Muscle layer of duodenum (tissue), 2 donors: ENCODE measurements around the gene NISCH.

Experiments
- H3K27ac ChIP-seq: one replicate; pipeline ENCODE4 v1.7.0; 2013; ENCODE audit warnings: mild to moderate bottlenecking, low read length
- H3K27me3 ChIP-seq: one replicate; pipeline ENCODE4 v1.7.0; 2013; ENCODE audit warnings: low read depth, mild to moderate bottlenecking, control low read depth, low read length
- H3K36me3 ChIP-seq, 2 donors: one replicate each; pipeline ENCODE4 v1.7.0; 2013; ENCODE audit warnings: low read length in 2 of 2, control low read depth in 1 of 2, mild to moderate bottlenecking in 1 of 2; ENCODE audit not compliant: insufficient read depth in 2 of 2, control insufficient read depth in 1 of 2
- H3K4me1 ChIP-seq, 2 donors: one replicate each; pipeline ENCODE4 v1.7.0; 2013; ENCODE audit warnings: low read length in 2 of 2, mild to moderate bottlenecking in 2 of 2, control low read depth in 1 of 2, moderate library complexity in 1 of 2; ENCODE audit not compliant: insufficient read depth in 2 of 2, control insufficient read depth in 1 of 2
- H3K4me3 ChIP-seq, 2 donors: one replicate each; pipeline ENCODE4 v1.7.0; 2013; ENCODE audit warnings: low read length in 2 of 2, low read depth in 1 of 2, mild to moderate bottlenecking in 1 of 2
- H3K9me3 ChIP-seq, 2 donors: one replicate each; pipeline ENCODE4 v1.7.0; 2013; ENCODE audit warnings: low read length in 2 of 2, control low read depth in 1 of 2, mild to moderate bottlenecking in 1 of 2; ENCODE audit not compliant: control insufficient read depth in 1 of 2
- donor health status: healthy.

NISCH gene

DNA sequence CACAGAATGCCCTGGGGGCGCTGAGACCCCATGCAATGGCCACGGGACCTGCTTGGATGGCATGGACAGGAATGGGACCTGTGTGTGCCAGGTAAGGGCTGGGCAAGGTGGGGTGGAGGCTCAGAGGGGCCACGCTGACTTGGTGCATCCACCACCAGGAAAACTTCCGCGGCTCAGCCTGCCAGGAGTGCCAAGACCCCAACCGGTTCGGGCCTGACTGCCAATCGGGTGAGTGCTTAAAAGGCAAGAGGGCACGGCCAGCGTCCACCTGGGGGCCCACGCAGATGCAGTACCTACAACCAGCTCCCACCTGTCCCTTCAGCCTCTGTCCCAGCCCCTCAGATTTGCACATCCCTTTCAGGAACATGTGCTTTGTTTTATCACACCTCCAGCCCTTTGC is 46.6 kb downstream of the NISCH start:
- Histone ChIP-seq H3K4me3 (no peak overlapping the region), H3K9me3 (no peaks in the 10 kb centered on the region), H3K27ac (no peak overlapping the region), H3K4me1 (peaks cover 0 to 6% of the 10 kb centered on the region in 2 donors), H3K36me3 (no peaks in the 10 kb centered on the region), H3K27me3 (no peaks in the 10 kb centered on the region)

DNA sequence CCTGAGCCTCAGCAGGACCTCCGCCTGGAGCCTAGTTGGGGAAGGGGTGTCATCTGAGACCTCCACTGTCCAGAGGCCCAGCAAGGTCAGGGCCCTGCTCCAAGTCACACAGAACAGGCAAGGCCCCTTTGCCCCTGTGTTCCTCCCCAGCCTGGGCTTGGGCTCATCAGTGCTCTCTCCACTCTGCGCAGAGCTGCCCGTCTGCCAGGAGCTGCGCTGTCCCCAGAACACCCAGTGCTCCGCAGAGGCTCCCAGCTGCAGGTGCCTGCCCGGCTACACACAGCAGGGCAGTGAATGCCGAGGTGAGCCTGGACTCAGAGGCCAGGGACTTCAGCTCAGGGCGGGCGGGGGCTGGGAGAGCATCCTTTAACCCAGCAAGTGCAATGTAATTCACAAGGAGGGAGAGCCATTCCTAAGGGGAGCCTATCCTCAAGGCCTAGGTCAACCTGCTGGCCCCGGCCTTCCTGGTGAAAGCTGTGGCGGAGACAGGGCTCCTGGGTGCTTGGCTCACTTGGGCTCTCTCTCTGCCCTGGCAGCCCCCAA is 47.5 kb downstream of the NISCH start:
- Histone ChIP-seq H3K4me3 (no peak overlapping the region), H3K9me3 (no peaks in the 10 kb centered on the region), H3K36me3 (no peaks in the 10 kb centered on the region), H3K4me1 (peaks cover 0 to 6% of the 10 kb centered on the region in 2 donors), H3K27me3 (no peaks in the 10 kb centered on the region), H3K27ac (no peak overlapping the region)

DNA sequence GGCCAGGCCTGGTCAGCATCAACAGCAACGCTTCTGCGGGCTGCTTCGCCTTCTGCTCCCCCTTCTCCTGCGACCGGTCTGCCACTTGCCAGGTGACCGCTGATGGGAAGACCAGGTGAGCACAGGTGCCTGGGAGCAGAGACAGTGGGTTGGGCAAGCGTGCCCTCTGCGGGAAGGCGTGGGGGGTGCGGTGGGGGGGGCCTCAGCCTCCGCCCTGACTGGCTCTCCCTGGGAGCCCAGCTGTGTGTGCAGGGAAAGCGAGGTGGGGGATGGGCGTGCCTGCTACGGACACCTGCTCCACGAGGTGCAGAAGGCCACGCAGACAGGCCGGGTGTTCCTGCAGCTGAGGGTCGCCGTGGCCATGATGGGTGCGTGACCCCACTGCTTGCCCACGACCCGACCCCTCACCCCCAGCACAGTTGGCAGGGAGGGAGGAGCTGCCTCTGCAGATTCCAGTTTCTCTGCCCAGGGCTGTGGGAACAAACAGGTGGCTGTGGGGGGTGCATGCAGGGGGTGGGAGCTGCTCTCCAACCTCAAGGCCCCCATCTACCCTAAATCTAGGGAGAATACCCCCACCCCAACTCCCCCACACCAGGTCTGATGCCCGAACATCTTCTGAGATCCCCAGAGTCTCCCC is 48.5 kb downstream of the NISCH start:
- Histone ChIP-seq H3K9me3 (no peaks in the 10 kb centered on the region), H3K36me3 (no peaks in the 10 kb centered on the region), H3K4me1 (peaks cover 0 to 4% of the 10 kb centered on the region in 2 donors), H3K4me3 (no peak overlapping the region), H3K27ac (no peak overlapping the region), H3K27me3 (no peaks in the 10 kb centered on the region)

DNA sequence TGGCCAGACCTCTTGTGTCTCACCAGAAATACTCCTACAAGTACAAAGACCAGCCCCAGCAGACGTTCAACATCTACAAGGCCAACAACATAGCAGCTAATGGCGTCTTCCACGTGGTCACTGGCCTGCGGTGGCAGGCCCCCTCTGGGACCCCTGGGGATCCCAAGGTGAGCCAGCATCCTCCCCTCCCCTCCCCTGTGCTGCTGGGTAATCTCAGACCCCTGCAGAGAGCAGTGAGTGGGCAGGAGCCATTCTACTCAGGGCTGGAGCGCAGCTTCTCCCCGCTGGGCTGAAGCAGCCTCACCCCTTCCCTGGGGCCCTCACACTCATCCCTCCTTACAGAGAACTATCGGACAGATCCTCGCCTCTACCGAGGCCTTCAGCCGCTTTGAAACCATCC is 49.6 kb downstream of the NISCH start:
- no peaks in the 10 kb centered on the region for H3K27me3 ChIP-seq
- H3K27ac ChIP-seq: no peak overlapping the region
- no peaks in the 10 kb centered on the region for H3K36me3 ChIP-seq
- no peaks in the 10 kb centered on the region for H3K9me3 ChIP-seq
- H3K4me3 ChIP-seq: no peak overlapping the region
- no peaks in the 10 kb centered on the region for H3K4me1 ChIP-seq

DNA sequence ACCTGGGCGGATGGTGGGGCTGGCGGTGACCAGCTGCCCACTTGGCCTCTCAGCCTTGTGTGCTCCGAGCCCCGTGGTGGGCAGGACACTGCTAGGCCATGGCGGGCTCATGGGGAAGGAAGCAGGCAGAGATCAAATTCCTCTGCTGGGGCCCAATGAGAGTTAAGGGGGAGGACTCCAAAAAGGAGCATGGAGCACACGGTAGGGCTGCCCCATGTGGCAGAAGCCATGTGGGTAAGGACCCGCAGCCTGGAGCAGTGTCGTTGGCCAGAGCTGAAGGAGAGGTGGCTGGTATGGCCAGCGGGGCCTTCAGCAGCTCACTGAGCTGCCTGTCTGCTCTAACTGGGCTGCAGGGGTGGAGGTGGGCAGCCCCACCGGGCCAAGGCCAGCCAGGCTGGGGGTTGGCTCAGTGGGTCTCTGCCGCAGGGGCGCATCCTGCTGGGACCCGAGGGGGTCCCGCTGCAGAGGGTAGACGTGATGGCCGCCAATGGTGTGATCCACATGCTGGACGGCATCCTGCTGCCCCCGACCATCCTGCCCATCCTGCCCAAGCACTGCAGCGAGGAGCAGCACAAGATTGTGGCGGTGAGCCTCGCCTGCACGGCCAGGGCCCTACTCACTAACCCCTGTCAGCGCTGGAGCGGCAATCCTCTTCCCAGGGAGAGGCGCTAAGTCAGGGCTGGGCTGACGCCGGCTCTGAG is 51.0 kb downstream of the NISCH start:
- Histone ChIP-seq H3K27me3 (no peaks in the 10 kb centered on the region), H3K36me3 (no peaks in the 10 kb centered on the region), H3K4me3 (no peak overlapping the region), H3K27ac (no peak overlapping the region), H3K9me3 (no peaks in the 10 kb centered on the region), H3K4me1 (no peaks in the 10 kb centered on the region)

DNA sequence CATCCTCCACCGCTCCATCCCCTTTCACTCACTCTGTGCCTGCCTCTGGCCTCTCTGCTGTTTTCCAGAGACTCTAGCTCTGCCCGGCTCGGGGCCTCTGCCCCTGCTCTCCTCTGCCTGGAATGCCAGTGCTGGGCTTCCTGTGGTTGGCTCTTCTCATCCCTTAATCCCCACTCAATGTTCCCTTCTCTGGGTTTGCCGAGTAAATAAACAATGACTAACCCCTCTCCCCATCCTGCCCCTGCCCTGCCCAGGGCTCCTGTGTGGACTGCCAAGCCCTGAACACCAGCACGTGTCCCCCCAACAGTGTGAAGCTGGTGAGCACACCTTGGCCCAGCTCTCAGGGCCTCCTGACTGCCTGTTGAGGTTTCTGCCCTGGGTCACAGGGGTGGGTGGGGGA is 52.0 kb downstream of the NISCH start:
- H3K9me3 ChIP-seq: no peaks in the 10 kb centered on the region
- H3K36me3 ChIP-seq: no peaks in the 10 kb centered on the region

DNA sequence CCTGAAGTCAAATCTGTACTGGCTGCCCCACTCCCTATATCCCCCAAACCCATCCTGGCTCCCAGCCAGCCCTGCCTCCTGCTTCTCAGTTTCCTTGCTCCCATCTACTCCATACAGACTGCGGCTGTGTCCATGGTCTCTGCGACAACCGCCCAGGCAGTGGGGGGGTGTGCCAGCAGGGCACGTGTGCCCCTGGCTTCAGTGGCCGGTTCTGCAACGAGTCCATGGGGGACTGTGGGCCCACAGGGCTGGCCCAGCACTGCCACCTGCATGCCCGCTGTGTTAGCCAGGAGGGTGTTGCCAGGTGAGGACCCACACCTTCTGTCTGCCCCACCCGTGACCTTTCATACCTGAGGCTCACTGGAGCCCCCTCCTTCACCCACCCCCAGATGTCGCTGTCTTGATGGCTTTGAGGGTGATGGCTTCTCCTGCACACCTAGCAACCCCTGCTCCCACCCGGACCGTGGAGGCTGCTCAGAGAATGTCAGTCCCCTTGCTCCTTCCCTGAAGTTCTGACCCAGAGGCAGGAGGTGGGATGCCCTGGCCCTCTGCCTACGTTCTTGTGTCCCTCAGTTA is 54.4 kb downstream of the NISCH start:
- no peaks in the 10 kb centered on the region for H3K9me3 ChIP-seq
- H3K27ac ChIP-seq: no peak overlapping the region
- no peak overlapping the region for H3K4me3 ChIP-seq
- H3K36me3 ChIP-seq: no peaks in the 10 kb centered on the region
- no peaks in the 10 kb centered on the region for H3K4me1 ChIP-seq
- H3K27me3 ChIP-seq: no peaks in the 10 kb centered on the region

More for the DNA sequence above, 52.0 kb downstream of the NISCH start:
- H3K27me3 ChIP-seq: no peaks in the 10 kb centered on the region
- no peak overlapping the region for H3K27ac ChIP-seq
- no peak overlapping the region for H3K4me3 ChIP-seq
- no peaks in the 10 kb centered on the region for H3K4me1 ChIP-seq

DNA sequence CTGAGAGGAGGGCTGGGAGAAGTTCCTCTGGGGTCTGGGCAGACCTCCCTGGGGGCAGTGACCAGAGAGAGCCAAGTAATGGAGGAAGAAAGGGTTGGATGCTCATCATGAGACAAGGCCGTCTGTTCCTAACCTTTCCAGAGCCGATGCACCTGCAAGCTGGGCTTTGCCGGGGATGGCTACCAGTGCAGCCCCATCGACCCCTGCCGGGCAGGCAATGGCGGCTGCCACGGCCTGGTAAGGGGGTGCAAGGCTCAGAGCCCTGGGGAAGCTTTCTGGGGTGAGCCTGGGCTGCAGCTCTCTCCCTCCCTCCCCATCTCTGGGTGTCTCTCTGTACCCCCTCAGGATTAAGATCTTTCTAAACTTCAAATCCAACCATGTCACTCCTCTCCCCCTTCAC is 56.1 kb downstream of the NISCH start:
- Histone ChIP-seq H3K9me3 (no peaks in the 10 kb centered on the region), H3K4me3 (no peak overlapping the region), H3K36me3 (no peaks in the 10 kb centered on the region), H3K4me1 (no peaks in the 10 kb centered on the region), H3K27me3 (no peaks in the 10 kb centered on the region), H3K27ac (no peak overlapping the region)

DNA sequence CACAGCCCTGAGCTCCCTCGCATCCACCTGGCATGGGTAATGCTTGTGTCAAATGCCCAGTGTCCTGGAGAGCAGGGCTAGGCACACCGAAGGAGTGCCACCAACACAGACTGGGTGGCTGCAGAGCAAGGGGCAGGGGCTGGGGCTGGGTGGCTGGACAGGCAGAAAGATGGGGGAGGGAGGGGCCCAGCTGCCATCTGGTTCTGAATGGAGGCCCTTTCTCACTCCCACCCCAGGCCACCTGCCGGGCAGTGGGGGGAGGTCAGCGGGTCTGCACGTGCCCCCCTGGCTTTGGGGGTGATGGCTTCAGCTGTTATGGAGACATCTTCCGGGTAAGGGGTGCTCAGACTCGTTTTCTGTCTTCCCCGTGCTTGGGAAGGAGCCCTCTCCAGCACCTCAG is 56.7 kb downstream of the NISCH start:
- Histone ChIP-seq H3K27ac (no peak overlapping the region), H3K9me3 (no peaks in the 10 kb centered on the region), H3K27me3 (no peaks in the 10 kb centered on the region), H3K36me3 (no peaks in the 10 kb centered on the region), H3K4me1 (no peaks in the 10 kb centered on the region), H3K4me3 (no peak overlapping the region)

DNA sequence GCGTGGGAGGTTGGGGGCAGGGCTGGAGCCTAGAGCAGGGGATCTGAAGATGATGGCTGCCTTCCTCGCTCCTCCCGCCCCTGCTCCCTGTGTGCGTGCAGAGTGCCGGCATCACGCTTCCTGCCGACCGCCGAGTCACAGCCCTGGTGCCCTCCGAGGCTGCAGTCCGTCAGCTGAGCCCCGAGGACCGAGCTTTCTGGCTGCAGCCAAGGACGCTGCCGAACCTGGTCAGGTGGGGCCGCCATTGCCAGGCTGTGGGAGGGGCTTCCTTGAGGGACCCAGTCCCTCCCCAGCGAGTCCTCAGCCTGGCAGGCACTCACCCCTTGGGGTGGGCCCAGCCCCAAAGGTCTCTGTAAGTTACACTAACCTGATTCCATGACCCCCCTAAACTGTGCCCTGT is 57.3 kb downstream of the NISCH start:
- no peaks in the 10 kb centered on the region for H3K27me3 ChIP-seq
- no peaks in the 10 kb centered on the region for H3K9me3 ChIP-seq
- no peak overlapping the region for H3K27ac ChIP-seq
- no peaks in the 10 kb centered on the region for H3K36me3 ChIP-seq
- H3K4me1 ChIP-seq: no peaks in the 10 kb centered on the region
- H3K4me3 ChIP-seq: no peak overlapping the region

DNA sequence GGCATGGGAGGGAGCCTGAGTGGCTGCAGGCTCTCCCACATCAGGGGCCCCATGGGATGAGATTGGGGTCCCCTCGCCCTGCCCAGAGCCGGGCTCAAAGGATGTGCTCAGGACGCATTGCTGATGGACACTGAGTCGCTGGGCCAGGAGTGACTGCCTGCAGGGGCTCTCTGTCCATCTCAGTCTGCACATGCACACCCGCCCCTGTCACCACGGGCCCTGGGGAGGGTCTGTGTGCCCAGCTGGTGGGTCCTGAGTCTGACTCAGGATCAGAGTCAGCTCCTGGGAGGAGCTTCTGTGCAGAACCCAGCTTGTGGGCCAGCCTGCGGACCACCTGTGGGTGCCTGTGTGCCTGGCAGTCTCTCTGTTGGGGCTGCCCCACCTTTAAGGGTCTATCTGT is 57.9 kb downstream of the NISCH start:
- Histone ChIP-seq H3K4me1 (no peaks in the 10 kb centered on the region), H3K9me3 (no peaks in the 10 kb centered on the region), H3K27me3 (no peaks in the 10 kb centered on the region), H3K36me3 (no peaks in the 10 kb centered on the region), H3K27ac (no peak overlapping the region), H3K4me3 (no peak overlapping the region)
